HEK293 (cell line): ENCODE data around the gene CSF2RB.

Source experiments
- CTCF ChIA-PET: fragments of 350-600 bp; formaldehyde crosslinking; extraction: SDS; loops from one replicate; lab custom pipeline; 2021; ENCODE audit warnings: antibody characterized with exemption; lab: Yijun Ruan, JAX
- POLR2A ChIA-PET: fragments of 300-600 bp; formaldehyde crosslinking; extraction: SDS; loops from one replicate; lab custom pipeline; 2020; ENCODE audit warnings: antibody characterized with exemption, inconsistent platforms; lab: Yijun Ruan, JAX
- H3K27ac ChIP-seq: fragments of 200-500 bp; sonication (Bioruptor generic); 2 replicates; pipeline ENCODE4 v1.5.1; 2014; ENCODE audit warnings: low read depth, low read length, control low read depth, inconsistent platforms; ENCODE audit errors: extremely low read depth
- H3K36me3 ChIP-seq, 2 experiments: fragments of 200-500 bp in 1 of 2; sonication (Bioruptor generic) in 1 of 2; 1 replicate in 1 of 2; 2 replicates in 1 of 2; pipeline ENCODE4 v1.5.1; 2014 to 2017; ENCODE audit warnings: inconsistent platforms in 2 of 2, low read length in 2 of 2; ENCODE audit not compliant: control insufficient read depth in 2 of 2, insufficient read depth in 1 of 2
- H3K4me1 ChIP-seq: fragments of 200-500 bp; sonication (Bioruptor generic); 2 replicates; pipeline ENCODE4 v1.5.1; 2014; ENCODE audit warnings: mild to moderate bottlenecking, low read length, inconsistent platforms; ENCODE audit not compliant: control insufficient read depth, insufficient read depth
- H3K4me3 ChIP-seq: 2 replicates; pipeline ENCODE4 v1.5.1; 2011; ENCODE audit warnings: low read depth, mild to moderate bottlenecking, control low read depth, low read length, moderate library complexity
- H3K9me3 ChIP-seq: fragments of 200-500 bp; sonication (Bioruptor generic); 2 replicates; pipeline ENCODE4 v1.5.1; 2014; ENCODE audit warnings: low read depth, low read length, inconsistent platforms; ENCODE audit not compliant: control insufficient read depth, insufficient read depth
- HOXC10 ChIP-seq: sonication (generic); formaldehyde crosslinking; IDR thresholded peaks from 2 replicates; pipeline ENCODE4 v1.8.1; 2023; ENCODE audit warnings: mild to moderate bottlenecking, missing genetic modification reagents
- HOXD13 ChIP-seq: sonication (generic); formaldehyde crosslinking; IDR thresholded peaks from 2 replicates; pipeline ENCODE4 v1.8.0; 2022; ENCODE audit warnings: missing genetic modification reagents, borderline replicate concordance
- KLF10 ChIP-seq: fragments of 450-650 bp; IDR thresholded peaks from 2 replicates; pipeline ENCODE4 v1.5.1; 2018; ENCODE audit warnings: missing biosample characterization, mild to moderate bottlenecking, missing genetic modification characterization
- MZF1 ChIP-seq: fragments of 450-650 bp; formaldehyde crosslinking; IDR thresholded peaks from 2 replicates; pipeline ENCODE4 v1.5.1; 2017; ENCODE audit warnings: missing biosample characterization, missing genetic modification characterization, borderline replicate concordance
- OSR2 ChIP-seq: fragments of 450-650 bp; formaldehyde crosslinking; IDR thresholded peaks from 2 replicates; pipeline ENCODE4 v1.5.1; 2016; ENCODE audit warnings: missing biosample characterization, missing genetic modification characterization
- PRDM6 ChIP-seq: fragments of 450-650 bp; formaldehyde crosslinking; IDR thresholded peaks from 2 replicates; pipeline ENCODE4 v1.5.1; 2017; ENCODE audit warnings: missing biosample characterization, missing genetic modification characterization
- TCF7L2 ChIP-seq: IDR thresholded peaks from 2 replicates; pipeline ENCODE4 v1.6.1; 2011; ENCODE audit warnings: low read depth, mild to moderate bottlenecking, inconsistent platforms, low read length, moderate library complexity, borderline replicate concordance
- ZBTB7A ChIP-seq: fragments of 450-650 bp; formaldehyde crosslinking; IDR thresholded peaks from 2 replicates; pipeline ENCODE4 v1.5.1; 2016; ENCODE audit warnings: low read depth, missing biosample characterization, missing genetic modification characterization
- ZFHX2 ChIP-seq: fragments of 450-650 bp; formaldehyde crosslinking; conservative IDR thresholded peaks from 2 replicates; pipeline ENCODE4 v1.5.1; 2016; ENCODE audit warnings: missing biosample characterization, missing genetic modification characterization
- ZNF121 ChIP-seq: fragments of 450-650 bp; formaldehyde crosslinking; IDR thresholded peaks from 2 replicates; pipeline ENCODE4 v1.5.1; 2016; ENCODE audit warnings: missing biosample characterization, missing genetic modification characterization
- ZNF132 ChIP-seq: fragments of 450-650 bp; formaldehyde crosslinking; IDR thresholded peaks from 2 replicates; pipeline ENCODE4 v1.5.1; 2017; ENCODE audit warnings: missing biosample characterization, missing genetic modification characterization, borderline replicate concordance
- ZNF133 ChIP-seq: fragments of 450-650 bp; formaldehyde crosslinking; IDR thresholded peaks from 2 replicates; pipeline ENCODE4 v1.5.1; 2016; ENCODE audit warnings: missing biosample characterization, missing genetic modification characterization
- ZNF138 ChIP-seq: fragments of 450-650 bp; formaldehyde crosslinking; IDR thresholded peaks from 2 replicates; pipeline ENCODE4 v1.5.1; 2016; ENCODE audit warnings: missing biosample characterization, missing genetic modification characterization, borderline replicate concordance
- ZNF184 ChIP-seq: fragments of 450-650 bp; IDR thresholded peaks from 2 replicates; pipeline ENCODE4 v1.5.1; 2018; ENCODE audit warnings: missing biosample characterization, mild to moderate bottlenecking, missing genetic modification characterization
- ZNF24 ChIP-seq: fragments of 450-650 bp; formaldehyde crosslinking; IDR thresholded peaks from 2 replicates; pipeline ENCODE4 v1.5.1; 2016; ENCODE audit warnings: missing biosample characterization, missing genetic modification characterization
- ZNF354C ChIP-seq: fragments of 450-650 bp; formaldehyde crosslinking; IDR thresholded peaks from 2 replicates; pipeline ENCODE4 v1.5.1; 2016; ENCODE audit warnings: missing biosample characterization, missing genetic modification characterization, low read depth, borderline replicate concordance
- ZNF37A ChIP-seq: fragments of 450-650 bp; IDR thresholded peaks from 2 replicates; pipeline ENCODE4 v1.5.1; 2018; ENCODE audit warnings: missing biosample characterization, missing genetic modification characterization
- ZNF391 ChIP-seq: fragments of 450-650 bp; formaldehyde crosslinking; IDR thresholded peaks from 2 replicates; pipeline ENCODE4 v1.5.1; 2016; ENCODE audit warnings: low read depth, missing biosample characterization, missing genetic modification characterization, borderline replicate concordance
- ZNF473 ChIP-seq: fragments of 450-650 bp; formaldehyde crosslinking; IDR thresholded peaks from 2 replicates; pipeline ENCODE4 v1.5.1; 2017; ENCODE audit warnings: missing biosample characterization, missing genetic modification characterization
- ZNF488 ChIP-seq: fragments of 450-650 bp; formaldehyde crosslinking; IDR thresholded peaks from 2 replicates; pipeline ENCODE4 v1.5.1; 2016; ENCODE audit warnings: missing biosample characterization, missing genetic modification characterization
- ZNF521 ChIP-seq: fragments of 450-650 bp; formaldehyde crosslinking; IDR thresholded peaks from 2 replicates; pipeline ENCODE4 v1.5.1; 2017; ENCODE audit warnings: missing biosample characterization, mild to moderate bottlenecking, missing genetic modification characterization
- ZNF529 ChIP-seq: fragments of 450-650 bp; formaldehyde crosslinking; IDR thresholded peaks from 2 replicates; pipeline ENCODE4 v1.5.1; 2017; ENCODE audit warnings: missing genetic modification characterization, missing biosample characterization; ENCODE audit not compliant: insufficient replicate concordance
- ZNF707 ChIP-seq: fragments of 450-650 bp; formaldehyde crosslinking; IDR thresholded peaks from 2 replicates; pipeline ENCODE4 v1.5.1; 2016; ENCODE audit warnings: missing biosample characterization, missing genetic modification characterization
- ZNF792 ChIP-seq: fragments of 450-650 bp; formaldehyde crosslinking; IDR thresholded peaks from 2 replicates; pipeline ENCODE4 v1.5.1; 2016; ENCODE audit warnings: missing biosample characterization, missing genetic modification characterization
- ZNF837 ChIP-seq: fragments of 450-650 bp; formaldehyde crosslinking; IDR thresholded peaks from 2 replicates; pipeline ENCODE4 v1.5.1; 2016; ENCODE audit warnings: missing biosample characterization, missing genetic modification characterization
- ZSCAN16 ChIP-seq: fragments of 450-650 bp; formaldehyde crosslinking; IDR thresholded peaks from 2 replicates; pipeline ENCODE4 v1.5.1; 2016; ENCODE audit warnings: missing biosample characterization, missing genetic modification characterization

CSF2RB gene

DNA sequence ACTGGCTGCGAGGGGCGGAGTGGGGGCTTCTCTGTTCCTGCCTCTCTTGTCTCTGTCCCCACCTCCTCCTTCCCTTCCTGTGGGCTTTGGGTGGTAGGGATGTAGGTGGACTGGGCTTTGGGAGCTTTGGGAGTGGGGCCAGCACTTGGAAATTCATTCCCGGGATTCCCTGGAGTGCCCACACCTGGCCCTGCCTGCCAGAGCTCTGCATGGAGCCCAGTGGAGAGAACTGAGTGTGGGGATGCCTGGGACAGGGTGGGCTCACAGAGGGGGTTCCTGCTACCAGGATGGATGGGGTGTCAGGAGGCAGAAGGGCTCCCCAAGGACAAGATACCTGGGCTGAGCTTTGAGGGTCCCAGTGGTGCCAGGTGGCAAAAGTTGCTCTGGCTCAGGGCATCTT is 22.3 kb downstream of the CSF2RB start:
- Histone ChIP-seq H3K27ac (no peak overlapping the region), H3K4me1 (no peaks in the 10 kb centered on the region), H3K9me3 (no peaks in the 10 kb centered on the region), H3K36me3 (no peaks in the 10 kb centered on the region), H3K4me3 (no peak overlapping the region)
- POLR2A ChIA-PET = interaction anchor here (0.8 kb wide), 1 partner anchor 160 kb away, joined by 4 read pairs; the partner anchor contains the start of gene IFT27
- no peak for TF ChIP-seq ZNF529 (tag by site-specific recombination)
- TF ChIP-seq ZNF138 (tag by site-specific recombination) = no peak
- TF ChIP-seq HOXC10 (CRISPR knock-in tag) = no peak
- no peak for TF ChIP-seq ZNF792 (tag by site-specific recombination)
- TF ChIP-seq ZBTB7A (tag by site-specific recombination) = no peak
- no peak for TF ChIP-seq ZNF488
- no peak for TF ChIP-seq ZNF521 (tag by site-specific recombination)
- no peak for TF ChIP-seq ZNF184 (tag by site-specific recombination)
- TF ChIP-seq ZNF837 = no peak
- no peak for TF ChIP-seq ZNF132 (tag by site-specific recombination)
- TF ChIP-seq, all 188 proteins: peak for 0
- CTCF ChIA-PET = interaction anchor here (0.6 to 0.7 kb wide), 2 partner anchors 75 to 175 kb away, joined by 3 read pairs; partner anchors contain the start of gene NCF4

- CTCF ChIA-PET = interaction anchor here (0.5 to 0.8 kb wide), 4 partner anchors 76 to 174 kb away, joined by 3 read pairs; partner anchors contain the start of gene NCF4
- no peaks in the 10 kb centered on the region for H3K36me3 ChIP-seq
- POLR2A ChIA-PET = no interaction called here
- no peak overlapping the region for H3K27ac ChIP-seq
- H3K4me1 ChIP-seq = no peaks in the 10 kb centered on the region
- no peak overlapping the region for H3K4me3 ChIP-seq
- no peaks in the 10 kb centered on the region for H3K9me3 ChIP-seq
- TF ChIP-seq TCF7L2 = no peak
- no peak for TF ChIP-seq PRDM6 (tag by site-specific recombination)
- TF ChIP-seq OSR2 (tag by site-specific recombination) = no peak
- TF ChIP-seq ZNF37A = no peak
- no peak for TF ChIP-seq KLF10 (tag by site-specific recombination)
- no peak for TF ChIP-seq ZSCAN16
- no peak for TF ChIP-seq ZNF473
- no peak for TF ChIP-seq ZNF707
- no peak for TF ChIP-seq ZNF391 (tag by site-specific recombination)
- no peak for TF ChIP-seq ZFHX2
- TF ChIP-seq MZF1 = no peak
- TF ChIP-seq ZNF354C (tag by site-specific recombination) = no peak
- no peak for TF ChIP-seq HOXD13
- no peak for TF ChIP-seq ZNF521 (tag by site-specific recombination)
- TF ChIP-seq ZNF133 = no peak
- no peak for TF ChIP-seq ZNF121 (tag by site-specific recombination)
- TF ChIP-seq ZNF24 = no peak
Measured at GRCh38 chr22:36936362-36937116, 23.1 kb downstream of the CSF2RB start.
